H1 (cell line): ENCODE measurements around the gene PLCB1. TPM values are rescaled to one million over a fixed set of nuclear protein-coding genes. Genes with fewer than 3 reads are reported as not detected.
"Not testable (repeated sequence)": the region's sequence is repeated elsewhere in the genome, so short reads cannot be mapped to it uniquely, and the experiment has no call there.

Source experiments
- CTCF ChIA-PET: fragments of 300-600 bp; sonication (Branson Sonifier 250); formaldehyde crosslinking; loops from one replicate; lab custom pipeline; 2021; ENCODE audit not compliant: partially characterized antibody; lab: Charles Lee
- POLR2A ChIA-PET: fragments of 300-600 bp; sonication (Branson Sonifier 250); formaldehyde crosslinking; loops from one replicate; lab custom pipeline; 2021; ENCODE audit warnings: inconsistent platforms; ENCODE audit not compliant: partially characterized antibody; lab: Charles Lee
- DNase-seq, 2 experiments: peaks; one replicate each; pipeline versions ENCODE4 v3.0.0 to v3.0.0-alpha.2; 2010 to 2022; ENCODE audit warnings: low spot score in 2 of 2, low read depth in 1 of 2, mixed read lengths in 1 of 2
- FAIRE-seq: peaks from 2 replicates; lab custom pipeline; 2011; peaks lifted over from hg19 to GRCh38; lab: Jason Lieb, UNC
- H2AFZ ChIP-seq: 2 replicates; pipeline ENCODE4 v1.8.1; 2012; ENCODE audit warnings: low read length, inconsistent platforms
- H2AK5ac ChIP-seq: 2 replicates; pipeline ENCODE4 v1.6.1; 2013; ENCODE audit warnings: low read depth, low read length
- H2BK120ac ChIP-seq: replicated peaks from 2 replicates; pipeline ENCODE3; 2013; ENCODE audit warnings: low read depth, low read length, inconsistent platforms
- H2BK12ac ChIP-seq: 2 replicates; pipeline ENCODE4 v1.6.1; 2013; ENCODE audit warnings: low read depth, low read length
- H2BK15ac ChIP-seq: 2 replicates; pipeline ENCODE4 v1.6.1; 2013; ENCODE audit warnings: low read length
- H2BK20ac ChIP-seq: 2 replicates; pipeline ENCODE4 v1.6.1; 2013; ENCODE audit warnings: low read length
- H2BK5ac ChIP-seq: 2 replicates; pipeline ENCODE4 v1.6.1; 2013; ENCODE audit warnings: low read depth, low read length
- H3K14ac ChIP-seq: 2 replicates; pipeline ENCODE4 v1.6.1; 2013; ENCODE audit warnings: inconsistent platforms; ENCODE audit not compliant: insufficient read length
- H3K18ac ChIP-seq: 2 replicates; pipeline ENCODE4 v1.6.1; 2013; ENCODE audit warnings: low read length; ENCODE audit errors: extremely low read depth
- H3K23ac ChIP-seq: 2 replicates; pipeline ENCODE4 v1.6.1; 2013; ENCODE audit warnings: inconsistent platforms; ENCODE audit not compliant: insufficient read length
- H3K23me2 ChIP-seq: 2 replicates; pipeline ENCODE4 v1.6.1; 2013; ENCODE audit warnings: low read depth, low read length
- H3K27ac ChIP-seq: 2 replicates; pipeline ENCODE4 v1.6.1; 2011; ENCODE audit warnings: low read depth, low read length, inconsistent platforms
- H3K27me3 ChIP-seq, 4 experiments: replicated peaks in 1 of 4; 1 replicate in 1 of 4; 2 replicates in 3 of 4; pipeline versions ENCODE4 v1.6.1 to v1.8.1; 2011 to 2013; ENCODE audit warnings: low read length in 3 of 4, mild to moderate bottlenecking in 3 of 4, inconsistent platforms in 2 of 4, mixed read lengths in 2 of 4, moderate library complexity in 1 of 4; ENCODE audit not compliant: control insufficient read depth in 3 of 4, insufficient read depth in 3 of 4; ENCODE audit errors: extremely low read depth in 1 of 4
- H3K36me3 ChIP-seq, 4 experiments: 2 replicates each; pipeline versions ENCODE4 v1.6.1 to v1.8.1; 2011 to 2013; ENCODE audit warnings: mild to moderate bottlenecking in 4 of 4, low read length in 3 of 4, moderate library complexity in 2 of 4, control low read depth in 1 of 4, inconsistent platforms in 1 of 4; ENCODE audit not compliant: insufficient read depth in 4 of 4, control insufficient read depth in 2 of 4
- H3K4ac ChIP-seq: replicated peaks from 2 replicates; pipeline ENCODE3; 2013; ENCODE audit warnings: low read length, low read depth, mixed read lengths, inconsistent platforms; ENCODE audit not compliant: insufficient read length
- H3K4me1 ChIP-seq, 4 experiments: replicated peaks in 1 of 4; 1 replicate in 1 of 4; 2 replicates in 3 of 4; pipeline versions ENCODE4 v1.6.1 to v1.8.1; 2011 to 2013; ENCODE audit warnings: low read length in 3 of 4, inconsistent platforms in 2 of 4, mixed read lengths in 1 of 4; ENCODE audit not compliant: insufficient read depth in 4 of 4, control insufficient read depth in 3 of 4
- H3K4me2 ChIP-seq, 2 experiments: 2 replicates each; pipeline versions ENCODE4 v1.6.1 to v1.8.1; 2011 to 2013; ENCODE audit warnings: low read depth in 2 of 2, low read length in 2 of 2, control low read depth in 1 of 2, inconsistent platforms in 1 of 2, mild to moderate bottlenecking in 1 of 2; ENCODE audit not compliant: insufficient read depth in 1 of 2
- H3K4me3 ChIP-seq, 4 experiments: fragments of 200-600, 300-600 bp in 1 of 4; sonication (generic), shearing (Covaris generic), sonication (Bioruptor Twin) in 1 of 4; 2 replicates each; pipeline versions ENCODE4 v1.5.1 to v1.8.1; 2011 to 2016; ENCODE audit warnings: low read length in 4 of 4, low read depth in 3 of 4, control low read depth in 2 of 4, inconsistent platforms in 2 of 4, mild to moderate bottlenecking in 2 of 4, mixed read lengths in 1 of 4, moderate library complexity in 1 of 4; ENCODE audit not compliant: insufficient read depth in 2 of 4; ENCODE audit errors: extremely low read depth in 1 of 4
- H3K56ac ChIP-seq: replicated peaks from 2 replicates; pipeline ENCODE3; 2013; ENCODE audit warnings: low read depth, mild to moderate bottlenecking, mixed read lengths, low read length, inconsistent platforms; ENCODE audit not compliant: insufficient read length
- H3K79me1 ChIP-seq: 2 replicates; pipeline ENCODE4 v1.6.1; 2013; ENCODE audit warnings: low read depth, low read length, control low read depth
- H3K79me2 ChIP-seq, 2 experiments: 2 replicates each; pipeline versions ENCODE4 v1.6.1 to v1.8.1; 2012 to 2013; ENCODE audit warnings: low read length in 2 of 2, mild to moderate bottlenecking in 2 of 2, inconsistent platforms in 1 of 2; ENCODE audit not compliant: insufficient read depth in 2 of 2, control insufficient read depth in 1 of 2
- H3K9ac ChIP-seq, 4 experiments: replicated peaks in 1 of 4; 1 replicate in 1 of 4; 2 replicates in 3 of 4; pipeline versions ENCODE4 v1.6.1 to v1.8.1; 2011 to 2013; ENCODE audit warnings: low read depth in 3 of 4, low read length in 3 of 4, control low read depth in 2 of 4, mild to moderate bottlenecking in 2 of 4, moderate library complexity in 2 of 4, inconsistent platforms in 1 of 4; ENCODE audit errors: extremely low read depth in 1 of 4
- H3K9me3 ChIP-seq, 2 experiments: 2 replicates each; pipeline versions ENCODE4 v1.6.1 to v1.8.1; 2012 to 2013; ENCODE audit warnings: mild to moderate bottlenecking in 2 of 2, moderate library complexity in 2 of 2, control low read depth in 1 of 2, inconsistent platforms in 1 of 2, low read depth in 1 of 2, low read length in 1 of 2, mixed read lengths in 1 of 2; ENCODE audit not compliant: insufficient read depth in 2 of 2
- H4K20me1 ChIP-seq, 2 experiments: replicated peaks in 1 of 2; 2 replicates each; pipeline versions ENCODE3 to v1.8.1; 2011 to 2013; ENCODE audit warnings: inconsistent platforms in 2 of 2, low read length in 2 of 2, mild to moderate bottlenecking in 1 of 2; ENCODE audit not compliant: insufficient read depth in 2 of 2, control insufficient read depth in 1 of 2
- H4K5ac ChIP-seq: 2 replicates; pipeline ENCODE4 v1.6.1; 2013; ENCODE audit warnings: low read length, low read depth, mixed read lengths, inconsistent platforms; ENCODE audit not compliant: insufficient read length
- H4K8ac ChIP-seq: 2 replicates; pipeline ENCODE4 v1.8.0; 2013; ENCODE audit warnings: mild to moderate bottlenecking, moderate library complexity, low read length, inconsistent platforms; ENCODE audit not compliant: insufficient read depth; ENCODE audit errors: extremely low read depth
- H4K91ac ChIP-seq: replicated peaks from 2 replicates; pipeline ENCODE3; 2013; ENCODE audit warnings: low read length, mixed read lengths, inconsistent platforms; ENCODE audit not compliant: insufficient read length
- WGBS, 2 experiments: shearing (Covaris generic) in 1 of 2; methylation state at CpG; one replicate each; pipeline versions ENCODE4 v1.1.6 to v1.1.7; 2013 to 2015; ENCODE audit warnings: low lambda C conversion rate in 2 of 2, mixed read lengths in 2 of 2, inconsistent platforms in 1 of 2, low coverage in 1 of 2, missing lambda C conversion rate in 1 of 2; ENCODE audit not compliant: insufficient replicate concordance in 2 of 2, insufficient coverage in 1 of 2, insufficient read length in 1 of 2; ENCODE audit errors: extremely low coverage in 1 of 2, missing lambda C conversion rate in 1 of 2; 5-methylcytosine and 5-hydroxymethylcytosine counted together
- polyA plus RNA-seq, 7 experiments: library from polyadenylated mRNA; depleted of rRNA in 3 of 7; stranded (reverse) in 5 of 7; unstranded in 2 of 7; fragments of >200 nt in 5 of 7; fragments of 200-250 nt in 2 of 7; gene quantifications; 1 replicate in 5 of 7; 2 replicates in 1 of 7; 4 replicates in 1 of 7; pipeline versions ENCODE4 v1.2.1 to v1.2.3, GENCODE V29; 2011 to 2013; ENCODE audit warnings: missing spikeins in 2 of 7, mixed read lengths in 2 of 7
- total RNA-seq: library from RNA; stranded (reverse); fragmentation: NEBNext Ultra II Directional; extraction: Animal tissue kit (Norgen Biotek cat#: 25700); gene quantifications from 2 replicates; pipeline ENCODE4 v1.2.1, GENCODE V29; 2021

The PLCB1 gene
- total and polyA plus RNA-seq, 2 of the 8 experiments (the other 6 are each of a cell fraction or from before 2014, with no cell fraction given): 2.6 to 9.1 TPM

GRCh38 chr20:8853211-8853610, 721.1 kb downstream of the PLCB1 start:
- H4K8ac ChIP-seq, H3K79me2 ChIP-seq, H3K23ac ChIP-seq, H3K36me3 ChIP-seq, H3K56ac ChIP-seq, H4K5ac ChIP-seq, H2AK5ac ChIP-seq, H3K23me2 ChIP-seq, H3K9me3 ChIP-seq, H4K20me1 ChIP-seq, H3K4me2 ChIP-seq, H2BK5ac ChIP-seq, H3K4me3 ChIP-seq, H3K4me1 ChIP-seq, H3K27me3 ChIP-seq, H2AFZ ChIP-seq, H2BK20ac ChIP-seq, H2BK120ac ChIP-seq, H3K79me1 ChIP-seq, H3K4ac ChIP-seq, DNase-seq, H2BK12ac ChIP-seq, H2BK15ac ChIP-seq, H3K18ac ChIP-seq, H3K27ac ChIP-seq, H3K14ac ChIP-seq, POLR2A ChIA-PET, H3K9ac ChIP-seq, H4K91ac ChIP-seq: not testable (repeated sequence)
- 83% methylated on average over 3 of the region's 3 CpGs; no CpG with 5 or more reads in 1 of the 2 experiments for WGBS, 2 experiments
- FAIRE-seq: peak; percentile 80
- CTCF ChIA-PET: interaction anchor here (0.5 to 2.4 kb wide), 64 partner anchors 9 to 1092 kb away, joined by 3 to 18 read pairs (median 4); no protein-coding TSS in a partner anchor
